Activated CD4-positive, alpha-beta T cell treated with anti-CD3 and anti-CD28 coated beads for 4 hours (primary cell): ENCODE measurements around the gene DCHS2.

ENCODE experiments used
- DNase-seq, 2 donors: peaks; one replicate each; pipeline ENCODE4 v3.0.0-alpha.2; 2020

The DCHS2 gene

GRCh38 chr4:154487145-154487544 is 4.5 kb downstream of the DCHS2 start:
- DNase-seq: no peak

DNA sequence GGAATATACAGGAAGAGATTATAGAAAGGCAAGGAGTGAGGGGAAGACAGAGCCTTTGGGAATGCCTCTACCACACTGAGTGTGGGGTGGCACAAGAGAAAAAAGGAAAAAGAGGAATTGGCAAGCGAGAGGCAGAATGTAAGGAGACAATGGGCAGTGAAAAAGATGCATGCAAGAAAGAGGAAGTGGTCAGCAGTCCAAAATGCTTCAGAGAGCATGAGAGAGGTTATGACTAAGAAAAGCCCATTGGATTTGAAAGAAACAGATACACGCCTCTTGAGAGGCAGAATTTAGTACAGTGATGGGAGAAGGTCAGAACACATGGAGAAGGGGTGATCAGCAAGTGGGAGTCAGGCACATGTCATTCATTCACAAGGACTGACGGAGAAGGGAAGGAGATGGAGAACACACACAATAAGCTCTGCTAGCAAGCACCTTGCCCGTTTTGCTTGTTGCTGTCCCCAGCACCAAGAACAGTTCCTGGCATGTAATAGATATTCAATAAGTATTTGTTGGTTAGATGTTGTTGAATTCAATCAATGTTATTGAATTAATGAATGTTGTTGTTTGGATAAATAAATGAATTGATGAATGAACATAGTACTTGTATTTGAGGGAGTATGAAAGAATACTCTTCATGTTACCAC is 6.3 kb downstream of the DCHS2 start:
- DNase-seq: no peak

DNA sequence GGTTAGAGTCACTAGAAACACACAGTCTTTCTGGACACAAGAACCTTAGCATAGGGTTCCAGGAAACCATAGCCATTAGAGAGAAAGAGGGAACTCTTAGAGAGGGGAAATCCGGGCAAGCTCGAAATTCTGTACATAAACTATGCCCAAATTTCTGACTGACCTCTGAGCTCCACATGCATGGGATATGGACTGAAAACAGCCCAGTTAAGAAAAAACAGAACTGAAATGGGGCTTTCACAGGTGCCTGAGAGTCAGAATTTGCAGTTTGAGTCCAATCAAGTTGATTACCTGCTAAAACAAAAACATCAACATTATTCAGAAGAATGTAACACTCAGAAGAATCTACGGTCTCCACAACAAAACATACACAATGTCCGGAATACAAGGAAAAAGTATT is 13.1 kb downstream of the DCHS2 start:
- no peak for DNase-seq

GRCh38 chr4:154478128-154478527 is 13.5 kb downstream of the DCHS2 start:
- no peak for DNase-seq

GRCh38 chr4:154476232-154476631 is 15.4 kb downstream of the DCHS2 start:
- DNase-seq: no peak

DNA sequence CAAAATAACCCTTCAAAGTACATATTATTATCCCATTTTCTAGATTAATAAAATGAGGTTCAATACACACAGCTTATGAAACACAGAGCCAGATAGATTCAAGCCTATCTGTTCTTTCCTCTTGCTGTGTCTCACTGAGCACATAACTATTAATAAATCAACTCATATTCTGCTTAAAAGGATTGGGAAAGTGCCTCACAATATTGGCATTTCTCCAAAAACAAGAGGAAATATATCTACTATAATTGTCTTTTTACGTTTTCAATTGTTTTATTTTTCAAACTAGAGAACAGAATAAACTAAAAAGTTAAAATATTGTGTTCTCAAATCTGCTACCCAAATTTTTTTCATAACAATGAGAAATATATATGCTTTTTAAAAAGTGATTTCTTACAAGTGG is 15.8 kb downstream of the DCHS2 start:
- DNase-seq: no peak

GRCh38 chr4:154473497-154473896 is 18.1 kb downstream of the DCHS2 start:
- DNase-seq: no peak

- DNase-seq: no peak
These were observed 18.7 kb downstream of the DCHS2 start for GRCh38 chr4:154472858-154473257.

- DNase-seq: no peak
These were observed 19.9 kb downstream of the DCHS2 start for GRCh38 chr4:154471526-154472331.

DNA sequence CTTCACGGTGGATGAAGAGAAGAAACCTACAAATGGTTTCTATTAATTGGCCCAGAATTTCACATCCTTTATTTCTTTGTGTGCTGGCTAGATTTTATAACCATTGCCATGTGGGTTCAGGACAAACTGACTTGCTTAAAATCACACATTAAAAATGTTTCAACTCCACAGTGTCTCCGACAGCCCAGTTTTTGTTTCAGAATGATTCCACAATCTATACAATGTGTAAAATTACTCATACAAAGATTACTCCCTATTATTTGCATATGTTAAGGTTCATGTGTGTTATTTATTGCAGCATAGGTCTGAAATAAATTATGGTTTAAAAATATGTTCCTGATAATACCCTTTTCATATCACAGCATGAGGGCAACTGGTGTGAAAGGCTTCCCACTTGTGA is 20.6 kb downstream of the DCHS2 start:
- DNase-seq: no peak

DNA sequence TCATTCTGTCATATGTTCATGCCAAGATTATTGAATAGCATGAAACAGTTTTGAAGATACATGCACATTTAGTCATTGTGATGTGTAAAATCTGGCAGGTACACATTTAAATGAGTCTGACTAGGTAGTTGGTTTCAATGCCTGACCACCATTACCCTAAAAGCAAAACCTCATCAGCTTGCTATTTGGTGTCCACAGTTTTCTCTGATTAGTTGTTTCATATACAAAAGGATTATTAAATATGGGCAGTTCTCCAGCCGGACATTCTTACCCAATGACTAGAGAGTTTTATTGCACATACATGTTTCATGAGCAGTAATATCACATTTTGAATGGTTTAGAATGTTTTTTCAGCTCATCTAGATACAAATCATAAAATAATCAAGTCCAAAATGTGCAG is 23.7 kb downstream of the DCHS2 start:
- no peak for DNase-seq

DNA sequence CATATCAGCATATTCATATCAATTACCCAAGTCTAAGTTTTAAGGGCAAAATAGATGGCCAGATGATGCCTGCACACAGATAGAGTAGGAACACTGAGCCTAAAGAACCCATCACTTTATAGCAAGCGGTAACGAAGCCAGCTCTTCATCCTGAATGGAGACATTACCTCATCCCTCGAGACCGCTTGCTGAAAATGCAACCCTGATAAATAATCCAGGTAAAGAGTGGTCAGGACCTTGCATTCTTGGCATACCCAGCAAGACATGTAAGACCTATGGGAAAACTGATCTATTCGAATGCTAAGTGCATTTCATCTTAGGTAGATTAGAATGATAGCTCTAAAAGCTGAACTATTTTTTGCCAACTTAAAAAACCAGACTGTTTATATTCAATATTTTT is 25.3 kb downstream of the DCHS2 start:
- DNase-seq: no peak

DNA sequence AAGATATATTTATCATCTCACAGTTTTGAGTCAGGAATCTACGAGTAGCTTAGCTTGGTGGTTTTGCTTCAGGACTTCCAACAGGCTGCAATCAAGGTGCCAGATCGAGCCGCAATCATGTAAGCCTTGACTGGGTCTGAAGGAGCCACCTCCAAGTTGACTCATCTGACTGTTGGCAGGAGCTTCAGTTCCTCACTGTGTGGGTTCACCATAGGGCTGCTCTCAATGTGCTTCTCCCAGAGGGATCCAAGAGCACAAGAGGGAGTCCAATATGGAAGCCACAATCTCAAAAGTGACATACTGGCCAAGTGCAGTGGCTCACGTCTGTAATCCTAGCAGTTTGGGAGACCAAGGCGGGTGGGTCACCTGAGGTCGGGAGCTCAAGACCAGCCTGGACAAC is 26.5 kb downstream of the DCHS2 start:
- no peak for DNase-seq

DNA sequence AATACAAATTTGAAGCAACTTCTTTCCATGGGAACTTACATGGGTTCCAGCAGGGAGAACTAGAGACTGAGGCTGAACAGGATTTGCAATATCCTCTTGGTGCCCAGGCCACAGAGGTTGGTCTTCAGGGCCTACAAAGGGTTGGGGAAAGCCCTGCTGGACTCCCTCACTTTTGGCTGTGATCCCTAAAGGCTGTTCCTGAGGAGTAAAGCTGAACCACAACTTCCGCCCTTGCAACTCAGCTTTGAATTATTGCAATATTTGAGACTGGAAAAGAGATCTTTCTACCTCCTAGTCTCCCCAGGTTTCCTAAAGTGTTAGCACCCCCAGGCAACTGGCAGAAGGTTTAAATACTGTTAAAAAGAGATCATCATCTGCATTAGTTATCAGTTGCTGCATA is 26.9 kb downstream of the DCHS2 start:
- no peak for DNase-seq

GRCh38 chr4:154462081-154462810 is 29.4 kb downstream of the DCHS2 start:
- no peak for DNase-seq

DNA sequence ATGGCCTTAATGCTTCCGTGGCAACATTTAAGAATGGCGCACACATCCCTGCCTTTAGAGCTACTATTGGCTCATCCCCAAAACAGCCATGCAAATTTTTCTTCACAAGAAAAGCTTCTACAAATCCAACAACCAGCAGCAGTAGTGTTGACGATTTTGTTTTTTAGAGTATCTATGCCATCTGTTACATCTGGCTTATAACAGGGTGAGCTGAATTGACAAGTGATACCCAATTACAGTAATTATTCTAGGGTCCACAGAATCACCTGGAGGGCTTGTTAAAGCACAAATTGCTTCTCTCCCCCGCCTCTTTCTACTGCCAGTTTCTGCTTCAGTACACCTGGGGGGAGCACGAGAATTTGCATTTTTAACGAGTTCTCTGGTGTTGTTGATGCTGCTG is 34.1 kb downstream of the DCHS2 start:
- DNase-seq: no peak

GRCh38 chr4:154456889-154457288 is 34.7 kb downstream of the DCHS2 start:
- no peak for DNase-seq

GRCh38 chr4:154456240-154456639 is 35.4 kb downstream of the DCHS2 start:
- DNase-seq: no peak

- no peak for DNase-seq
These were observed 36.5 kb downstream of the DCHS2 start for GRCh38 chr4:154455111-154455510.

DNA sequence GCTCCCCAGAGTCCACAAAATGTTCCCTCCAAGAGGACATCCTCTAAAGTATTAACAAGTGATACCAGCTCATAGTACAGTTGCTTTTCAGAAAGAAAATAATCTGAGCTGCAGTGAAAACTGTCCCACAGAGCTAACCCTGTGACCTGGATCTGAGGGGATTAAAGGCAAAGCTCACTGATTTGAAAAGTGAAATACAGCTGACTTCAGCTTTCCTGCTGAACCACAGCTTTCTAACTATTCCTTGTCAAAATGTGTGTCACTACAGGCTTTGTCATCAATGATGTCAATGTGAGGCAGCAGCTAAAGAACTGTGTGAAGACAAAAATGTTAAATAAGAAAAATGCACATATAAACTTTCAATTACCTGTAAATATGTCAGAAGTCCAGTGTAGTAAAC is 36.9 kb downstream of the DCHS2 start:
- no peak for DNase-seq

DNA sequence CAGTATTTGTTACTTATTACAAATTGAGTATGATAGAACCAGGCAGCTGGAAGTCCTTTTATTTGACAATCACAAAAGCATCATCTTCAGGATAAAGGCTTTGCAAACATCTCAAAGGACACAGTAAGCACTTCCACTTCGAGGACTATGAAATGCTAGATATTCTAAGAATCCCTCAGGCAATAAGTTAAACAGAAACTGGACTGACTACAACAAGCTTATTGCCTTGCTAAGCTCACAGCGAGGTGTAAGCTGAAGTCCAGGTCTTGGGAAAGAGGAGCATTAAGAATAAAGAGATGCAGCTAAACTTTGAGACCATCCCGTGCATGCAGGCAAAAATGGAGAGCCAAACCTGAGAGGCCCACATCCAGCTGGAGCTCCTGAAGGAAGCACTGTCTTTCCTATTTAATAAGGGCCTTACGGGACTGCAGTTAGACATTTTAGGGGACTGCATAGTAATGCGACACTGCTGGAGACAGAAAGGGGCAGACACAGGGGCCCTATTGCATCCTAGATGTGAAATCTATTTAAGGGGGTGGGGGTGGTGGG is 38.7 kb downstream of the DCHS2 start:
- no peak for DNase-seq

GRCh38 chr4:154450966-154451365 is 40.6 kb downstream of the DCHS2 start:
- no peak for DNase-seq

- no peak for DNase-seq
These were observed 46.6 kb downstream of the DCHS2 start for GRCh38 chr4:154444958-154445357.

DNA sequence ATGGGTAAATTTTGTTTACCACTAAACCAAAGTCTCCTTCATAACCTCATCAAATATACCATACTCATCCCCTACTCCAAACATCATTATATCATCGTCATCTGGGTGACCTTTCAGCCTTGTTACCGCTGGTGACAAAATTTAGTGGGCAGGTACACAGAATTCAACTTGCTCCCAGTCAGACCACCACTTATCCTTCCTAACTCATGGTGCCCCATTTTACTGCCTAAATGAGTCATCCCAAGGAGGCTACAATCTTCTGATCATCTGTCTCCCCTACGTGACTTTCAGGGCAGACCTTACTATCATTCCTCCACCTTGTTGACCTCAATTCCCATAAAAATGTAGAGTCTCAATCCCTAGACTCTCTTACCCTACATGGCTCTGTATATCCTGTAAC is 49.6 kb downstream of the DCHS2 start:
- DNase-seq: no peak
